Vagina (tissue), 2 donors: Measurements from ENCODE around the gene NOL4L.

ENCODE experiments used
- POLR2A ChIP-seq, 2 donors: fragments of 450-650 bp; IDR thresholded peaks; one replicate each; pipeline ENCODE4 v1.6.1; 2017; ENCODE audit warnings: antibody characterized with exemption in 2 of 2, mild to moderate bottlenecking in 2 of 2, moderate library complexity in 2 of 2
- POLR2AphosphoS5 ChIP-seq, 2 donors: sonication (generic); formaldehyde crosslinking; IDR thresholded peaks; one replicate each; pipeline ENCODE4 v1.9.0; 2017; ENCODE audit warnings: antibody characterized with exemption in 2 of 2, mild to moderate bottlenecking in 2 of 2, low read depth in 1 of 2; ENCODE audit not compliant: insufficient read depth in 1 of 2
- TF ChIP-seq, protein P1 (sequence below), 3 experiments: fragments of 450-650 bp in 2 of 3; fragments of 200-600 bp in 1 of 3; sonication (generic) in 1 of 3; IDR thresholded peaks; one replicate each; pipeline ENCODE4 v1.5.1; 2017 to 2019; ENCODE audit warnings: antibody characterized with exemption in 3 of 3, mild to moderate bottlenecking in 2 of 3, moderate library complexity in 2 of 3

- TF ChIP-seq, protein P1, sequence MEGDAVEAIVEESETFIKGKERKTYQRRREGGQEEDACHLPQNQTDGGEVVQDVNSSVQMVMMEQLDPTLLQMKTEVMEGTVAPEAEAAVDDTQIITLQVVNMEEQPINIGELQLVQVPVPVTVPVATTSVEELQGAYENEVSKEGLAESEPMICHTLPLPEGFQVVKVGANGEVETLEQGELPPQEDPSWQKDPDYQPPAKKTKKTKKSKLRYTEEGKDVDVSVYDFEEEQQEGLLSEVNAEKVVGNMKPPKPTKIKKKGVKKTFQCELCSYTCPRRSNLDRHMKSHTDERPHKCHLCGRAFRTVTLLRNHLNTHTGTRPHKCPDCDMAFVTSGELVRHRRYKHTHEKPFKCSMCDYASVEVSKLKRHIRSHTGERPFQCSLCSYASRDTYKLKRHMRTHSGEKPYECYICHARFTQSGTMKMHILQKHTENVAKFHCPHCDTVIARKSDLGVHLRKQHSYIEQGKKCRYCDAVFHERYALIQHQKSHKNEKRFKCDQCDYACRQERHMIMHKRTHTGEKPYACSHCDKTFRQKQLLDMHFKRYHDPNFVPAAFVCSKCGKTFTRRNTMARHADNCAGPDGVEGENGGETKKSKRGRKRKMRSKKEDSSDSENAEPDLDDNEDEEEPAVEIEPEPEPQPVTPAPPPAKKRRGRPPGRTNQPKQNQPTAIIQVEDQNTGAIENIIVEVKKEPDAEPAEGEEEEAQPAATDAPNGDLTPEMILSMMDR (IDR thresholded peaks at IDR 0.05): no peak
- TF ChIP-seq POLR2A (IDR thresholded peaks at IDR 0.05) (no peak), POLR2AphosphoS5 (IDR thresholded peaks at IDR 0.05; ENCODE audit: insufficient read depth in 1 of 2, low read depth in 1 of 2) (no peak)
Measured at GRCh38 chr20:32621891-32622584, 36.9 kb upstream of the NOL4L start.
